ENCODE data around the gene NTM.
"Not testable (repeated sequence)": the region's sequence is repeated elsewhere in the genome, so short reads cannot be mapped to it uniquely, and the experiment has no call there.

The NTM gene

GRCh38 chr11:132058211-132058772, 687.9 kb downstream of the NTM start:
- DNase-seq: no peak

- no peak for DNase-seq
Observed at GRCh38 chr11:132060567-132060966, 690.2 kb downstream of the NTM start.

GRCh38 chr11:132062031-132062430, 691.6 kb downstream of the NTM start:
- no peak for DNase-seq

GRCh38 chr11:132062541-132062940, 692.1 kb downstream of the NTM start:
- DNase-seq: no peak

GRCh38 chr11:132064987-132065620, 694.7 kb downstream of the NTM start:
- no peak for DNase-seq

- DNase-seq: no peak
Observed at GRCh38 chr11:132068556-132068955, 698.1 kb downstream of the NTM start.

- not testable (repeated sequence) for DNase-seq
Observed at GRCh38 chr11:132069593-132069992, 699.2 kb downstream of the NTM start.

- DNase-seq: not testable (repeated sequence)
Observed at GRCh38 chr11:132070907-132071306, 700.5 kb downstream of the NTM start.

GRCh38 chr11:132072044-132072857, 701.8 kb downstream of the NTM start:
- DNase-seq: no peak

GRCh38 chr11:132072858-132073211, 702.4 kb downstream of the NTM start:
- DNase-seq: no peak

GRCh38 chr11:132073787-132074186, 703.4 kb downstream of the NTM start:
- no peak for DNase-seq

GRCh38 chr11:132075447-132075846, 705.0 kb downstream of the NTM start:
- DNase-seq: no peak

GRCh38 chr11:132077416-132077815, 707.0 kb downstream of the NTM start:
- DNase-seq: no peak

GRCh38 chr11:132078264-132079076, 708.1 kb downstream of the NTM start:
- DNase-seq: no peak

GRCh38 chr11:132080127-132080526, 709.7 kb downstream of the NTM start:
- no peak for DNase-seq

- no peak for DNase-seq
Observed at GRCh38 chr11:132082566-132082965, 712.2 kb downstream of the NTM start.

- DNase-seq: no peak
Observed at GRCh38 chr11:132084433-132084832, 714.0 kb downstream of the NTM start.

GRCh38 chr11:132087148-132087547, 716.7 kb downstream of the NTM start:
- DNase-seq: no peak

GRCh38 chr11:132088551-132088950, 718.1 kb downstream of the NTM start:
- no peak for DNase-seq

- DNase-seq: no peak
Observed at GRCh38 chr11:132093536-132094259, 723.3 kb downstream of the NTM start.

- no peak for DNase-seq
Observed at GRCh38 chr11:132094598-132094997, 724.2 kb downstream of the NTM start.

Measured in effector CD8-positive, alpha-beta T cell (primary cell).